ENCODE measurements around the gene RPS29. TPM values are rescaled to one million over a fixed set of nuclear protein-coding genes. Genes with fewer than 3 reads are reported as not detected.

The RPS29 gene
- total RNA-seq, 1 experiment from 2014 or later = 6,949 TPM

- DNase-seq (ENCODE audit: low read depth) = no peak
These were observed 34.6 kb downstream of the RPS29 start for GRCh38 chr14:49551569-49551968.

- peak; percentile 4 for DNase-seq (ENCODE audit: low read depth)
These were observed 35.6 kb downstream of the RPS29 start for GRCh38 chr14:49550286-49551184.

GRCh38 chr14:49549881-49550280 lies 36.3 kb downstream of the RPS29 start:
- peak; percentile 7 for DNase-seq (ENCODE audit: low read depth)

- no peak for DNase-seq (ENCODE audit: low read depth)
These were observed 36.7 kb downstream of the RPS29 start for GRCh38 chr14:49549446-49549845.

GRCh38 chr14:49546766-49547165 lies 39.4 kb downstream of the RPS29 start:
- DNase-seq (ENCODE audit: low read depth) = no peak

GRCh38 chr14:49545716-49546115 lies 40.5 kb downstream of the RPS29 start:
- DNase-seq (ENCODE audit: low read depth) = no peak

- DNase-seq (ENCODE audit: low read depth) = no peak
These were observed 41.1 kb downstream of the RPS29 start for GRCh38 chr14:49545071-49545470.

GRCh38 chr14:49541049-49541448 lies 45.1 kb downstream of the RPS29 start:
- no peak for DNase-seq (ENCODE audit: low read depth)

GRCh38 chr14:49538852-49539251 lies 47.3 kb downstream of the RPS29 start:
- no peak for DNase-seq (ENCODE audit: low read depth)

Other genes starting within 250 kb of the RPS29 start
- gene LRR1, start 12.6 kb upstream of the RPS29 start, total RNA-seq (2014; rRNA removed; shearing (Covaris generic)) = 40.1 and 47.7 TPM in 2 replicates
- gene RPL36AL, start 34.2 kb upstream of the RPS29 start, total RNA-seq (2014; rRNA removed; shearing (Covaris generic)) = 287 and 313 TPM in 2 replicates
- gene MGAT2, start 34.4 kb upstream of the RPS29 start, total RNA-seq (2014; rRNA removed; shearing (Covaris generic)) = 62.2 and 73.3 TPM in 2 replicates
- 11.7 and 12.1 TPM in 2 replicates for gene DNAAF2, start 48.9 kb upstream of the RPS29 start, total RNA-seq (2014; rRNA removed; shearing (Covaris generic))
- 55.1 and 56.2 TPM in 2 replicates for gene POLE2, start 101.8 kb upstream of the RPS29 start, total RNA-seq (2014; rRNA removed; shearing (Covaris generic))
- gene KLHDC1, start 106.7 kb upstream of the RPS29 start, total RNA-seq (2014; rRNA removed; shearing (Covaris generic)) = 1.5 and 1.6 TPM in 2 replicates
- gene KLHDC2, start 181.8 kb upstream of the RPS29 start, total RNA-seq (2014; rRNA removed; shearing (Covaris generic)) = 56.1 and 58.5 TPM in 2 replicates

Data from RPMI7951 (cell line).